Mammary epithelial cell (primary cell): ENCODE results near the gene HTR3E.

Experiments used
- EZH2 ChIP-seq: IDR thresholded peaks from 2 replicates; pipeline ENCODE4 v1.6.1; 2012; ENCODE audit warnings: low read length, inconsistent platforms, borderline replicate concordance
- TF ChIP-seq, protein P1 (sequence below), 2 donors: IDR thresholded peaks in 1 of 2; conservative IDR thresholded peaks in 1 of 2; 2 replicates each; pipeline ENCODE4 v1.5.1; 2011 to 2012; ENCODE audit warnings: inconsistent platforms in 2 of 2, low read length in 2 of 2, mild to moderate bottlenecking in 2 of 2, control low read depth in 1 of 2, low read depth in 1 of 2; ENCODE audit not compliant: insufficient read depth in 1 of 2; ENCODE audit errors: extremely low read depth in 1 of 2

DNA sequence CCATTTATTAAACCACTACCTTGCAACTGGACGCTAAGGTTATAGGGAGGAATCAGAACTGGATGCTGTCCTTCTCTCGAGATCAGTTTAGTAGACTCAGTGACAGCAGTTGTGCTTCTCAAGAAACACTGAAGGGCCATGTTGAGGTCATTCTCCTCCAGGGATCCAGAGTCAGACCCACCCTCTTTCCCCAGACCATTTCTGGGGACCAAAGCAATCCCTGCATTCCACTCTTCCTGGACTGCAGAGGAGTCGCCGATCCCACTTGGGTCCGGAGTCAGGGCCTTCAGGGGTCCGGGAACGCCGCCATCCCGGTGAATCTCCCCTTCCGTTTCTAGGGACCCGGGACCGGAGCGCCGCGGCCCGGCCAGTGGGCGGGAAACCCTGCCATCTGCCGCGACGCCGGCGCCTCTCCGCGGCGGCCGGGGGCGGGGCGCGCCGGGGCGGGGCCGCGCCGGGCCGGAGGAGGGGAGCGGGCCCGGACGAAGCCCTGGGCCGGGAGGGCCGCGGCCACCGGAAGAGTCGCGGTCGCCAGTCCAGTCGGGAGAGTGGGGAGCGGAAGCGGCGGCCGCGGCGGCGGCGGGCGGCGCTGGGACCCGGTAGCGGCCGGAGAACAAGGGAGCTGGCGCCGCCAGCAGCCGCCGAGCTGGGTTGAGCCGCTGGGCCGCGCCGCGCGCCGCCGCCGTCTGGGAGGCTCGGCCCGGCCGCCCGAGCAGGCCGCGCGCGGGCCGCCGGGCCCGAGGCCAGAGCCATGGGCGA is 58.2 kb downstream of the HTR3E start, which contains the start of gene DVL3:
- TF ChIP-seq, protein P1, sequence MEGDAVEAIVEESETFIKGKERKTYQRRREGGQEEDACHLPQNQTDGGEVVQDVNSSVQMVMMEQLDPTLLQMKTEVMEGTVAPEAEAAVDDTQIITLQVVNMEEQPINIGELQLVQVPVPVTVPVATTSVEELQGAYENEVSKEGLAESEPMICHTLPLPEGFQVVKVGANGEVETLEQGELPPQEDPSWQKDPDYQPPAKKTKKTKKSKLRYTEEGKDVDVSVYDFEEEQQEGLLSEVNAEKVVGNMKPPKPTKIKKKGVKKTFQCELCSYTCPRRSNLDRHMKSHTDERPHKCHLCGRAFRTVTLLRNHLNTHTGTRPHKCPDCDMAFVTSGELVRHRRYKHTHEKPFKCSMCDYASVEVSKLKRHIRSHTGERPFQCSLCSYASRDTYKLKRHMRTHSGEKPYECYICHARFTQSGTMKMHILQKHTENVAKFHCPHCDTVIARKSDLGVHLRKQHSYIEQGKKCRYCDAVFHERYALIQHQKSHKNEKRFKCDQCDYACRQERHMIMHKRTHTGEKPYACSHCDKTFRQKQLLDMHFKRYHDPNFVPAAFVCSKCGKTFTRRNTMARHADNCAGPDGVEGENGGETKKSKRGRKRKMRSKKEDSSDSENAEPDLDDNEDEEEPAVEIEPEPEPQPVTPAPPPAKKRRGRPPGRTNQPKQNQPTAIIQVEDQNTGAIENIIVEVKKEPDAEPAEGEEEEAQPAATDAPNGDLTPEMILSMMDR (conservative IDR thresholded peaks at IDR 0.05 in 1 of 2, IDR thresholded peaks at IDR 0.05 in 1 of 2; ENCODE audit: extremely low read depth in 1 of 2, insufficient read depth in 1 of 2, low read depth in 1 of 2, low read length in 2 of 2), result no peak
- no peak for TF ChIP-seq EZH2
